Thoracic aorta (tissue), 2 donors: ENCODE measurements around the gene ANKRD17. TPM values are rescaled to one million over a fixed set of nuclear protein-coding genes. Genes with fewer than 3 reads are reported as not detected.

Source experiments
- ATAC-seq: fragments of 150-250 bp; one replicate; pipeline ENCODE4 v1.8.0; 2017; ENCODE audit warnings: low read depth; ENCODE audit not compliant: insufficient number of reproducible peaks, low FRiP score
- DNase-seq: peaks from one replicate; pipeline ENCODE4 v3.0.0-alpha.2; 2020; ENCODE audit warnings: low spot score
- H3K27ac ChIP-seq, 2 donors: fragments of 200-600 bp; sonication (generic); 1 replicate in 1 of 2; 2 replicates in 1 of 2; pipeline ENCODE4 v1.5.1; 2016; ENCODE audit warnings: mild to moderate bottlenecking in 2 of 2, moderate library complexity in 2 of 2
- H3K27me3 ChIP-seq: fragments of 200-600 bp; sonication (generic); replicated peaks from 2 replicates; pipeline ENCODE4 v1.6.0; 2016; ENCODE audit warnings: mild to moderate bottlenecking; ENCODE audit not compliant: insufficient read depth
- H3K36me3 ChIP-seq: fragments of 200-600 bp; sonication (generic); one replicate; pipeline ENCODE4 v1.5.1; 2016
- H3K4me1 ChIP-seq, 2 donors: fragments of 200-600 bp; sonication (generic); 1 replicate in 1 of 2; 2 replicates in 1 of 2; pipeline versions ENCODE4 v1.5.1 to v1.6.0; 2016; ENCODE audit warnings: low read depth in 2 of 2, mild to moderate bottlenecking in 1 of 2; ENCODE audit not compliant: control insufficient read depth in 1 of 2
- H3K4me3 ChIP-seq: fragments of 200-600 bp; sonication (generic); 2 replicates; pipeline ENCODE4 v1.5.1; 2016; ENCODE audit warnings: mild to moderate bottlenecking
- H3K9me3 ChIP-seq: fragments of 200-600 bp; sonication (generic); 2 replicates; pipeline ENCODE4 v1.5.1; 2016
- total RNA-seq, 2 donors: library from RNA; depleted of rRNA; stranded (reverse); fragments of >200 nt; gene quantifications; one replicate each; pipeline versions ENCODE4 v1.1.0 to v1.2.3, GENCODE V29; 2016
- TF ChIP-seq, protein P1 (sequence below): fragments of 200-600 bp; sonication (generic); IDR thresholded peaks from one replicate; pipeline ENCODE4 v1.5.1; 2019; ENCODE audit warnings: antibody characterized with exemption

ANKRD17 gene
- total RNA-seq, 2 donors from 2014 or later = 49.3 to 58.8 TPM

DNA sequence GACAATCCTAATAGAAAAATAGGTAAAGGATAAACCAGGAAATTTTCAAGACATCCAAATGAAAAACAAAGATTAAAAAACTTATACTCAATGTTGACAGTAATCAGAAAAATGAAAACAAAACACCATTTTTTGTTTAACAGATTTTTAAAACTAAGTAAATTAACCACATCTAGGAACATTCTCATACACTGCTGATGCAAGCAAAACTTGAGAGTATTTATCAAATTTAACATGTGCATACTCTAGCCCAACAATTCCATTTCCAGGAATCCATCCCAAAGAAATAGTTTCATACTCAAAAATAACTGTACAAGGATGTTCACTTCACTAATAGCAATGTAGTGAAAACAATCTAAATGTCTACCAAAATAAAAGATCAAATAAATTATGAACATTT is 11.5 kb downstream of the ANKRD17 start:
- Histone ChIP-seq H3K4me3 (no peak overlapping the region), H3K4me1 (peaks cover 17 to 21% of the 10 kb centered on the region in 2 donors), H3K9me3 (no peaks in the 10 kb centered on the region), H3K27ac (no peak overlapping the region), H3K27me3 (no peaks in the 10 kb centered on the region), H3K36me3 (no peaks in the 10 kb centered on the region)
- TF ChIP-seq, protein P1, sequence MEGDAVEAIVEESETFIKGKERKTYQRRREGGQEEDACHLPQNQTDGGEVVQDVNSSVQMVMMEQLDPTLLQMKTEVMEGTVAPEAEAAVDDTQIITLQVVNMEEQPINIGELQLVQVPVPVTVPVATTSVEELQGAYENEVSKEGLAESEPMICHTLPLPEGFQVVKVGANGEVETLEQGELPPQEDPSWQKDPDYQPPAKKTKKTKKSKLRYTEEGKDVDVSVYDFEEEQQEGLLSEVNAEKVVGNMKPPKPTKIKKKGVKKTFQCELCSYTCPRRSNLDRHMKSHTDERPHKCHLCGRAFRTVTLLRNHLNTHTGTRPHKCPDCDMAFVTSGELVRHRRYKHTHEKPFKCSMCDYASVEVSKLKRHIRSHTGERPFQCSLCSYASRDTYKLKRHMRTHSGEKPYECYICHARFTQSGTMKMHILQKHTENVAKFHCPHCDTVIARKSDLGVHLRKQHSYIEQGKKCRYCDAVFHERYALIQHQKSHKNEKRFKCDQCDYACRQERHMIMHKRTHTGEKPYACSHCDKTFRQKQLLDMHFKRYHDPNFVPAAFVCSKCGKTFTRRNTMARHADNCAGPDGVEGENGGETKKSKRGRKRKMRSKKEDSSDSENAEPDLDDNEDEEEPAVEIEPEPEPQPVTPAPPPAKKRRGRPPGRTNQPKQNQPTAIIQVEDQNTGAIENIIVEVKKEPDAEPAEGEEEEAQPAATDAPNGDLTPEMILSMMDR = no peak
- ATAC-seq (no peak), DNase-seq (no peak)

DNA sequence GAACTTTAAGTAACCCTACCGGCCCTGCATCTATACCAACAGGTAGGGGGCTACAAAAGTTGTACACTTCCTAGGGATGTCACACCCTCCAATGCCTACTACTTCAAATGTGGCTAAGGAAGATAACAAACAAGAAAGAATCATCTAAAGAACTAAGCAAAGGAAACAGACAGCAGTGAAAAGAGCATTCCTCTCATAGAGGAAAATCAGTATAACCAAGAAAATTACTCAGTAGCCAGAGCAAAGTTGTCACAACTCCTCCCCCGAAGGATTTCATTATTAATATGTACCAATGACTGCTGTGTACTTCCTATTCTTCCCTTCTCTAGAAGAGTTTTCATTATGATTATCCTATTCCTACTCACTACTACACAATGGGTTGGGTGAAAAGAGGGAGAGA is 12.6 kb downstream of the ANKRD17 start:
- Histone ChIP-seq H3K9me3 (no peaks in the 10 kb centered on the region), H3K27me3 (no peaks in the 10 kb centered on the region), H3K4me3 (no peak overlapping the region), H3K27ac (no peak overlapping the region), H3K36me3 (no peaks in the 10 kb centered on the region), H3K4me1 (peaks cover 12 to 23% of the 10 kb centered on the region in 2 donors)
- TF ChIP-seq, protein P1 = no peak
- DNase-seq (no peak), ATAC-seq (no peak)

DNA sequence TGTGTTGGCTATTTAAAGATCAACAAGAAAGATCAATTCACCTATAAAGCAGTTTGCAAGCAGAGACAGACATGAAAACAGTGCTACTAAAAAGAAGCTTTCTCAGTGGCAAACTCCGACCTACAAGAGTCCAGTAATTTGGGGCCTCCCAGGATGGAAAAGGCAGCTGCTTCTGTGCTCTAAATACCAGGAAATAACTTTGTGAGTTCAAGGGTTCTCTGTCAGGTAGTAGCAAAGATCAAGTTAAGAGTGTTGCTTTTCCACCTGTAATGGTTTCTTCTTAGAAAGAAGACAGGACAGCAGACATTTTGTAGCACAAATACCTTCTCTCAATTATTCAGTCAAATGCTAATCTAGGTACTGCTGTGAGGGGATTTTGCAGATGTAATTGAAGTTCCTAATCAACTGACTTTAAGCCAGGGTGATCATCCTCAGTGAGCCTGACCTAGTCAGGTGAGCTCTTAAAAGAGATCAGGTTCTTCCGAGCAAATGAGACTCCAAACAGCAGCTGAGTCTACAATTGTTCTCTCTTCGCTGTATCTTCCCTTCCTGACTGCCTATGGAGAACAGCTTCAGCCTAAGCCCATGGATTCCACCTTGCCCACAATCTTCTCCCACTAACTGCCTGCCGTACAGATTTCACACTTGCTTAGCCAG is 13.5 kb downstream of the ANKRD17 start:
- H3K27ac ChIP-seq = no peak overlapping the region
- H3K36me3 ChIP-seq = no peaks in the 10 kb centered on the region
- no peak overlapping the region for H3K4me3 ChIP-seq
- H3K4me1 ChIP-seq = peaks cover 12 to 27% of the 10 kb centered on the region in 2 donors
- ATAC-seq (no peak), DNase-seq (no peak)
- H3K27me3 ChIP-seq = no peaks in the 10 kb centered on the region
- H3K9me3 ChIP-seq = no peaks in the 10 kb centered on the region
- TF ChIP-seq, protein P1 = no peak

DNA sequence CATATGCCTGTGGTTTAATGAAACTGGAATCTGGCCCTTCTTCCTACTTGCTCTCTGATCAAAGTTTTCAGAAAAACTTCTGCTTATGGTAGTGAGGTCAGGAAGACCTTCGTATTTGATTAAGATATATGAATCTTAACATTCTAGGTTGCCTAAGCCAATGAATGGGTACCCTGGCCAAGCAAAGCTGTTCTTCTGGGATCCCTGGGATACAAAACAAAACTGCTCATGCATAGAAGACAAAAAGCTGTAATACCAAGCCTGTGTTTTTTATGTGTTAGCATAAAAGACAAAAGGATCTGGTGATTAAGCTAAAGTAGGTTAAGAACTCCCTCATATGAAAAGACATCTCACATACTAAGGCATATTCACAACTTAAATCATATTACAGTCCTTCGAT is 21.6 kb downstream of the ANKRD17 start:
- Histone ChIP-seq H3K4me1 (peaks cover 0 to 14% of the 10 kb centered on the region in 2 donors), H3K27me3 (no peaks in the 10 kb centered on the region), H3K9me3 (no peaks in the 10 kb centered on the region), H3K4me3 (no peak overlapping the region), H3K27ac (no peak overlapping the region), H3K36me3 (peaks cover 5% of the 10 kb centered on the region)
- DNase-seq (no peak), ATAC-seq (no peak)
- TF ChIP-seq, protein P1 = no peak

DNA sequence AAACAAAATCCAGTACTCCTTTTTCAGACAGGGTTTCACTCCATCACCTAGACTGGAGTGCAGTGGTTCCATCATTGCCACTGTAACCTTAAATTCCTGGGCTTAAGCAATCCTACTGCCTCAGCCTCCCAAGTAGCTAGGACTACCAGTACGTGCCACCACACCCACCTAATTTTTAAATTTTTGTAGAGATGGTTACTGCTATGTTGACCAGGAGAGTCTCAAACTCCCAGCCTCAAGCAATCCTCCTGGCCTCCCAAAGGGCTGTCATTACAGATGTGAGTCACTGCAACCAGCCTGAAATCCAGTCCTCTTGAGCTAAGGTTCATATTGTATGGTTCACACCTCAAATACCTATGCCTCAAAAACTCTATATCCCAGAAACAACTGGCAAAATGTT is 22.4 kb downstream of the ANKRD17 start:
- no peaks in the 10 kb centered on the region for H3K9me3 ChIP-seq
- no peaks in the 10 kb centered on the region for H3K27me3 ChIP-seq
- H3K36me3 ChIP-seq = peaks cover 5% of the 10 kb centered on the region
- DNase-seq (no peak), ATAC-seq (no peak)
- no peak overlapping the region for H3K27ac ChIP-seq
- peaks cover 0 to 10% of the 10 kb centered on the region in 2 donors for H3K4me1 ChIP-seq
- TF ChIP-seq, protein P1 = no peak
- no peak overlapping the region for H3K4me3 ChIP-seq
